H1 (cell line): ENCODE results near the gene ADAD2. TPM values are rescaled to one million over a fixed set of nuclear protein-coding genes. Genes with fewer than 3 reads are reported as not detected.

Experiments used
- CBX8 ChIP-seq: fragments of 300-800, 300-1000 bp; sonication (generic); IDR thresholded peaks from 2 replicates; pipeline ENCODE4 v1.7.1; 2016; ENCODE audit warnings: low read depth, low read length, borderline replicate concordance
- HDAC6 ChIP-seq: IDR thresholded peaks from one replicate; pipeline ENCODE4 v1.7.1; 2012; ENCODE audit warnings: low read depth, mild to moderate bottlenecking, inconsistent platforms, low read length, moderate library complexity
- MAFK ChIP-seq: IDR thresholded peaks from 2 replicates; pipeline ENCODE4 v1.6.1; 2012; ENCODE audit warnings: low read depth, mild to moderate bottlenecking, improper control_type of control experiment, low read length
- SIN3A ChIP-seq, 2 experiments: IDR thresholded peaks in 1 of 2; conservative IDR thresholded peaks in 1 of 2; 2 replicates each; pipeline ENCODE4 v1.6.1; 2011 to 2012; ENCODE audit warnings: low read length in 2 of 2, improper control_type of control experiment in 1 of 2, low read depth in 1 of 2, mild to moderate bottlenecking in 1 of 2
- TBP ChIP-seq: IDR thresholded peaks from 2 replicates; pipeline ENCODE4 v1.6.1; 2011; ENCODE audit warnings: low read depth, low read length, improper control_type of control experiment
- polyA plus RNA-seq, 7 experiments: library from polyadenylated mRNA; depleted of rRNA in 3 of 7; stranded (reverse) in 5 of 7; unstranded in 2 of 7; fragments of >200 nt in 5 of 7; fragments of 200-250 nt in 2 of 7; gene quantifications; 1 replicate in 5 of 7; 2 replicates in 1 of 7; 4 replicates in 1 of 7; pipeline versions ENCODE4 v1.2.1 to v1.2.3, GENCODE V29; 2011 to 2013; ENCODE audit warnings: missing spikeins in 2 of 7, mixed read lengths in 2 of 7
- total RNA-seq: library from RNA; stranded (reverse); fragmentation: NEBNext Ultra II Directional; extraction: Animal tissue kit (Norgen Biotek cat#: 25700); gene quantifications from 2 replicates; pipeline ENCODE4 v1.2.1, GENCODE V29; 2021
- TF ChIP-seq, protein P1 (sequence below): fragments of 300-600 bp; sonication (generic); IDR thresholded peaks from 2 replicates; pipeline ENCODE4 v1.7.1; 2012; ENCODE audit warnings: low read length, moderate library complexity, mild to moderate bottlenecking, inconsistent platforms; ENCODE audit not compliant: insufficient replicate concordance
- TF ChIP-seq, protein P2 (sequence below): IDR thresholded peaks from 2 replicates; pipeline ENCODE4 v1.6.1; 2012; ENCODE audit warnings: inconsistent platforms

ADAD2 gene
- total and polyA plus RNA-seq, 2 of the 8 experiments (the other 6 are each of a cell fraction or from before 2014, with no cell fraction given), result 1.2 to 1.3 TPM

DNA sequence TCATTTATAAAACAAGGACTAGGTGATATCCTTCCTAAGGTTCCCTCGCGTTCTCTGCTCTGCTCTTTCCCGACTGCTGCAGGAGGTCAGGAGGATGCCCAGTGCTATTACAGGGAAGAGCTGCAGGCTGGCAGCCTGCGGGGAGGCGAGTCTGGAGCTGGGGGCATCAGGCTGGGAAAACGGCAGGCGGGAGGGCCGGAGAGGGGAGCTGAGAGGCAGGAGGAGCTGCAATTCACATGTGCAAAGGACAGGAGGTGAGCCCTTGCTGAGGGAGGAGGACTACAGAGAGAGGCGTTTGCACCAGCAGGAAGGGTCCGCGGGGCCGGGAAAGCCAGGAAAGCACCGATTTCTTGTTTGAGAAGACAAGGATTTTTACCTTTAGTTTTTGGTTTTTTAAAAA is 8.1 kb downstream of the ADAD2 start (continued):
- TF ChIP-seq, protein P1, sequence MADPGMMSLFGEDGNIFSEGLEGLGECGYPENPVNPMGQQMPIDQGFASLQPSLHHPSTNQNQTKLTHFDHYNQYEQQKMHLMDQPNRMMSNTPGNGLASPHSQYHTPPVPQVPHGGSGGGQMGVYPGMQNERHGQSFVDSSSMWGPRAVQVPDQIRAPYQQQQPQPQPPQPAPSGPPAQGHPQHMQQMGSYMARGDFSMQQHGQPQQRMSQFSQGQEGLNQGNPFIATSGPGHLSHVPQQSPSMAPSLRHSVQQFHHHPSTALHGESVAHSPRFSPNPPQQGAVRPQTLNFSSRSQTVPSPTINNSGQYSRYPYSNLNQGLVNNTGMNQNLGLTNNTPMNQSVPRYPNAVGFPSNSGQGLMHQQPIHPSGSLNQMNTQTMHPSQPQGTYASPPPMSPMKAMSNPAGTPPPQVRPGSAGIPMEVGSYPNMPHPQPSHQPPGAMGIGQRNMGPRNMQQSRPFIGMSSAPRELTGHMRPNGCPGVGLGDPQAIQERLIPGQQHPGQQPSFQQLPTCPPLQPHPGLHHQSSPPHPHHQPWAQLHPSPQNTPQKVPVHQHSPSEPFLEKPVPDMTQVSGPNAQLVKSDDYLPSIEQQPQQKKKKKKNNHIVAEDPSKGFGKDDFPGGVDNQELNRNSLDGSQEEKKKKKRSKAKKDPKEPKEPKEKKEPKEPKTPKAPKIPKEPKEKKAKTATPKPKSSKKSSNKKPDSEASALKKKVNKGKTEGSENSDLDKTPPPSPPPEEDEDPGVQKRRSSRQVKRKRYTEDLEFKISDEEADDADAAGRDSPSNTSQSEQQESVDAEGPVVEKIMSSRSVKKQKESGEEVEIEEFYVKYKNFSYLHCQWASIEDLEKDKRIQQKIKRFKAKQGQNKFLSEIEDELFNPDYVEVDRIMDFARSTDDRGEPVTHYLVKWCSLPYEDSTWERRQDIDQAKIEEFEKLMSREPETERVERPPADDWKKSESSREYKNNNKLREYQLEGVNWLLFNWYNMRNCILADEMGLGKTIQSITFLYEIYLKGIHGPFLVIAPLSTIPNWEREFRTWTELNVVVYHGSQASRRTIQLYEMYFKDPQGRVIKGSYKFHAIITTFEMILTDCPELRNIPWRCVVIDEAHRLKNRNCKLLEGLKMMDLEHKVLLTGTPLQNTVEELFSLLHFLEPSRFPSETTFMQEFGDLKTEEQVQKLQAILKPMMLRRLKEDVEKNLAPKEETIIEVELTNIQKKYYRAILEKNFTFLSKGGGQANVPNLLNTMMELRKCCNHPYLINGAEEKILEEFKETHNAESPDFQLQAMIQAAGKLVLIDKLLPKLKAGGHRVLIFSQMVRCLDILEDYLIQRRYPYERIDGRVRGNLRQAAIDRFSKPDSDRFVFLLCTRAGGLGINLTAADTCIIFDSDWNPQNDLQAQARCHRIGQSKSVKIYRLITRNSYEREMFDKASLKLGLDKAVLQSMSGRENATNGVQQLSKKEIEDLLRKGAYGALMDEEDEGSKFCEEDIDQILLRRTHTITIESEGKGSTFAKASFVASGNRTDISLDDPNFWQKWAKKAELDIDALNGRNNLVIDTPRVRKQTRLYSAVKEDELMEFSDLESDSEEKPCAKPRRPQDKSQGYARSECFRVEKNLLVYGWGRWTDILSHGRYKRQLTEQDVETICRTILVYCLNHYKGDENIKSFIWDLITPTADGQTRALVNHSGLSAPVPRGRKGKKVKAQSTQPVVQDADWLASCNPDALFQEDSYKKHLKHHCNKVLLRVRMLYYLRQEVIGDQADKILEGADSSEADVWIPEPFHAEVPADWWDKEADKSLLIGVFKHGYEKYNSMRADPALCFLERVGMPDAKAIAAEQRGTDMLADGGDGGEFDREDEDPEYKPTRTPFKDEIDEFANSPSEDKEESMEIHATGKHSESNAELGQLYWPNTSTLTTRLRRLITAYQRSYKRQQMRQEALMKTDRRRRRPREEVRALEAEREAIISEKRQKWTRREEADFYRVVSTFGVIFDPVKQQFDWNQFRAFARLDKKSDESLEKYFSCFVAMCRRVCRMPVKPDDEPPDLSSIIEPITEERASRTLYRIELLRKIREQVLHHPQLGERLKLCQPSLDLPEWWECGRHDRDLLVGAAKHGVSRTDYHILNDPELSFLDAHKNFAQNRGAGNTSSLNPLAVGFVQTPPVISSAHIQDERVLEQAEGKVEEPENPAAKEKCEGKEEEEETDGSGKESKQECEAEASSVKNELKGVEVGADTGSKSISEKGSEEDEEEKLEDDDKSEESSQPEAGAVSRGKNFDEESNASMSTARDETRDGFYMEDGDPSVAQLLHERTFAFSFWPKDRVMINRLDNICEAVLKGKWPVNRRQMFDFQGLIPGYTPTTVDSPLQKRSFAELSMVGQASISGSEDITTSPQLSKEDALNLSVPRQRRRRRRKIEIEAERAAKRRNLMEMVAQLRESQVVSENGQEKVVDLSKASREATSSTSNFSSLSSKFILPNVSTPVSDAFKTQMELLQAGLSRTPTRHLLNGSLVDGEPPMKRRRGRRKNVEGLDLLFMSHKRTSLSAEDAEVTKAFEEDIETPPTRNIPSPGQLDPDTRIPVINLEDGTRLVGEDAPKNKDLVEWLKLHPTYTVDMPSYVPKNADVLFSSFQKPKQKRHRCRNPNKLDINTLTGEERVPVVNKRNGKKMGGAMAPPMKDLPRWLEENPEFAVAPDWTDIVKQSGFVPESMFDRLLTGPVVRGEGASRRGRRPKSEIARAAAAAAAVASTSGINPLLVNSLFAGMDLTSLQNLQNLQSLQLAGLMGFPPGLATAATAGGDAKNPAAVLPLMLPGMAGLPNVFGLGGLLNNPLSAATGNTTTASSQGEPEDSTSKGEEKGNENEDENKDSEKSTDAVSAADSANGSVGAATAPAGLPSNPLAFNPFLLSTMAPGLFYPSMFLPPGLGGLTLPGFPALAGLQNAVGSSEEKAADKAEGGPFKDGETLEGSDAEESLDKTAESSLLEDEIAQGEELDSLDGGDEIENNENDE, result no peak
- no peak for TF ChIP-seq SIN3A (conservative IDR thresholded peaks at IDR 0.05 in 1 of 2, IDR thresholded peaks at IDR 0.05 in 1 of 2; ENCODE audit: low read depth in 1 of 2, low read length in 2 of 2)
- TF ChIP-seq CBX8, result no peak
- TF ChIP-seq, protein P2, sequence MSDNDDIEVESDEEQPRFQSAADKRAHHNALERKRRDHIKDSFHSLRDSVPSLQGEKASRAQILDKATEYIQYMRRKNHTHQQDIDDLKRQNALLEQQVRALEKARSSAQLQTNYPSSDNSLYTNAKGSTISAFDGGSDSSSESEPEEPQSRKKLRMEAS, result no peak
- TF ChIP-seq MAFK, result no peak
- no peak for TF ChIP-seq HDAC6
- no peak for TF ChIP-seq TBP
